T-helper 1 cell (primary cell): ENCODE measurements around the gene XPR1.

ENCODE experiments used
- DNase-seq, 5 donors: peaks; one replicate each; pipeline ENCODE4 v3.0.0-alpha.2; 2012 to 2020

XPR1 gene

DNA sequence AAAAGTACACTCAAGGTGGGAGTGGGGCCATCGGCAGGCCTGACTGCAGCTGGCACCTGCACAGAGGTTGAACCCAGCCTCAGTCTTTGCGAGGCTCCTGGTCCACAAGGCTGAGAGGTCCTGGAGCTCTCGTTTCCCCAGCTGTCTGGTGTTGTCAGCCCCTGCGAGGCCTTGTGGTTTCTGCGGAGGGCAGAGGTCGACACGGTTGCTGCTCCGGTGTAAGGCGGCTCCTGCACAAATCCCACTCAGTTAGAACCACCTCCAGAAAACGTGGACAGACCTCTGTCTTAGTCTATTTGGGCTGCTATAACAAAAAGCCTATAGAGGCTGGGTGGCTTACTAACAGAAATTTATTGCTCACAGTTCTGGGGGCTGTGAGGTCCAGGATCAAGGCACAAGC, 286.7 kb downstream of the XPR1 start:
- no peak for DNase-seq

DNA sequence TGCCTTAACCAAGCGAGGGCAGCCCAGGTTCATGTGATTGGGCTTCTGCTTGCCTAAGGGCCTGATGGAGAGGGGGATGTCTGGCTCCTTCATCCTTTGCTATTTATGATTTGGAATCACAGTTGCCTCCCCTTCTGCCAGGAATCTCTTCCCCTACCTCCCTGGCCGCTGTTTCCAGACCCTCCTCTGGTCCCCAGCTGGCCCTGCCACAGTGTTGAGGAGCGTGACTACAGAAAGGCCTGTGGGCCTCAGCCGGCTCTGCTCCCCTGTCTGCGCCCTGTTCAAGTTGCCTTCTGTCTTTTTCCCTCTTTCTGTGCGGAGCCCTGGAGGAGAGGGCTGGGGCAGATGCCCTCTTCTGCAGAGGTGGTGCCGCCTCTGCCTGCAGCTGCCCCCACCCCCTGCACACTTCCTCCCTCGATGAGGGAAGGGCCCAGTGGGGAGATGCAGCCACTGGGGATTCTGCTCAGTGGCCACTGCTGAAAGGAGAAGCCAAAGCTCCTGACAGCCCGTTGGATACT, 287.4 kb downstream of the XPR1 start:
- DNase-seq = no peak

DNA sequence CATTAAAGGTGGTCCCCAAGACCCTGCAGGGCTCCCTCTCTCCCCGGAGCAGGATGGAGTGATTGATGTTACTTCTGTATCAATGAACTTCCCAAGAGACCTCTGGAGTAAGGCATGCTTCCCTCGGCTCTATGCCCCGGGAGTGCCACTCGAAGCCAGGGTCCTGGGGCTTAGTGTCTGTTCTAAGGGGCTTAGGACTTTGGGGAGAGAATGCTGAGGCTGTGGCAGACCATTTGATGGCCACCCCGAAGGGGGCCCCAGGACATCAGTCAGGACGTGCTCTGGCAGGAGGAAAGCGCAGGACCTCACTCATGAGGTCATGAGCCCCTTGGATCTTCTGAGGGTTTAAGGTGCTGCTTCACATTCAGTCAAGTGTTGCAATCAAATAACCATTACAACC, 288.4 kb downstream of the XPR1 start:
- no peak for DNase-seq

DNA sequence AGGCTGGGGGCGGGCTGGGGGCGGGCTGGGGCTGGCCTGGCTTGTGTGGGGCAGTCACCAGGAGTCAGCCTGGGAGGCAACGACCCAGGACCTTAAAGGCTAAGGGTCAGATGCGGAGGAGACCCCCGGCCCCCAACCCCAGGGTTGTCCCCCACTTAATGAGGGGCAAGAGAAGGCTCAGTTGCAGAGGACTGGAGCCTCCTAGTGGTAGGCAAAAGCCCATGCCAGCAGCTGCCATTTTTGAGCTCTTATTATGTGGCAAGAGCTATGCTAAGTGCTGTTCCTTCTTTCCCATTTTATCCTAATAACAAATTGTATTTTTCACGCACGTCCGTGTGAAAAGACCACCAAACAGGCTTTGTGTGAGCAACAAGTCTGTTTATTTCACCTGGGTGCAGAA, 288.9 kb downstream of the XPR1 start:
- no peak for DNase-seq

DNA sequence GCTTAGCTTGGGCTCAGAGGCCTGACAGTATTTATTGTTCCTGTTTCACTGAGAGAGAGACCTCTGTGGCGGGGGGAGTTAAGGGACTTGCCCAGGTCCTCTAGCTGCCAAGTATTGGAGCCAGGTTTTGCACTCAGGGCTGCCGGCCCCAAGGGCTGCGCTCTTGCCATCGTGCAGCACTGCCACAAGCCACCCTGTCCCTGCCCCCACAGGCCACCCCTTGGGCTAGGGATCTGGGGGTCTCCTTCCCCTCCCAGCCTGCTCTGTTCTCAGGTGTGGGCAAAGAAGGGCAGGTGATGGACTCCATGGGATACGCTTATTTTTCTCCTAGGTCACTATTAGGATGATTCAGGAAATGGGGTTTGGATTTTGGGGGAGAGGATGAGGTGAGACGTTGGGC, 289.6 kb downstream of the XPR1 start:
- no peak for DNase-seq

DNA sequence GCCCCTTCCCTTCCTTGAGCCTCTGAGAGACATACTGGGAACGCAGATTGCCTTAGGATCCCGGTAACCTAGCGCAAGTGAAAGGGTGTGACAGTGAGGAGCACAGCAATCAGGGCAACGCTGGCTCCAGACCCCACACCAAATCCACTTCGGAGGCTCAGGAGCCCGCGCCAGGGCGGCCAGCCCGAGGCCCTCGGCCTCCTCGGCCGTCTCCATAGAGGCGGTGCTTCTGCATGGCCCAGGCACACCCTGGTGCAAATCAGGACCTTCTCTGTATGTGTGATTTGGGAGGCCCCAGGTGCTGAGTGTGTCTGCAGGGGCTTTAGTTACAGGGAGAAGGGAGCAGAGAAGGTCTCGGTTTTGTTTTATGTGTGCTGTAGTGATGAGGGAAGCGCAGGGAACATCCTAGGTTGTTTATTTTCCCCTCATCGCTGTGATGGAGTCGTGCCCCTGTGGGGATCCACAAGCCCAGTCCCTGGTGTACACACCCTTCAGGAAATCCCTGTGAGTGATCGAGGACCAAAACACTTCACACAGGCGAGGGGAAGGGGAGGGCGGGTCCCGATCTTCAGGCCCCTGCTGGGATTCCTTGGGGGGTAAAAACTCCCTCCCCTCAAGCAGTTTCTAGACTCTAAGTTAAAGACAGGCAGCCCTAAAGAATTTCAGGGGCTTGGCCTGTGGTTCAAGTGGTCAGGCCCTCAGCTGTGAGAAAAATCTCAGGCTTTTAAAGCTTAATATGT, 290.2 kb downstream of the XPR1 start:
- DNase-seq = no peak

DNA sequence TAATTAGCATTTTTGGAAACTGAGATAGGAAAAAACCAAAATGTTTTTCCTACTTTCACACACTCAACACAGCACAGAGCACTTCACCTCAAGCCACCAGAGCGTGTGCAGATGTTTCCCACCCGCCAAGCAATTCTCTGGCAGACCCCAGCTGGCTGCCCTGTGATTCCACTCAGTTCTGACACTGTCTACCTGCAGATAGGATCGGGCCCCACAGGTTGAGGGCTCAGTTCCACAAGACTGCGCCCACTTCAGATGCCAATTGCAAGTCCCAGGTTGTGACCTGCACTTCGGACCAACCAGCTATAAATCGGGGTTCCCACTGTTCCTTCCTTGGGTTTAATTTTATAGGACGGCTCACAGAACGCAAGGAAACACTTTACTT, 290.8 kb downstream of the XPR1 start:
- no peak for DNase-seq

DNA sequence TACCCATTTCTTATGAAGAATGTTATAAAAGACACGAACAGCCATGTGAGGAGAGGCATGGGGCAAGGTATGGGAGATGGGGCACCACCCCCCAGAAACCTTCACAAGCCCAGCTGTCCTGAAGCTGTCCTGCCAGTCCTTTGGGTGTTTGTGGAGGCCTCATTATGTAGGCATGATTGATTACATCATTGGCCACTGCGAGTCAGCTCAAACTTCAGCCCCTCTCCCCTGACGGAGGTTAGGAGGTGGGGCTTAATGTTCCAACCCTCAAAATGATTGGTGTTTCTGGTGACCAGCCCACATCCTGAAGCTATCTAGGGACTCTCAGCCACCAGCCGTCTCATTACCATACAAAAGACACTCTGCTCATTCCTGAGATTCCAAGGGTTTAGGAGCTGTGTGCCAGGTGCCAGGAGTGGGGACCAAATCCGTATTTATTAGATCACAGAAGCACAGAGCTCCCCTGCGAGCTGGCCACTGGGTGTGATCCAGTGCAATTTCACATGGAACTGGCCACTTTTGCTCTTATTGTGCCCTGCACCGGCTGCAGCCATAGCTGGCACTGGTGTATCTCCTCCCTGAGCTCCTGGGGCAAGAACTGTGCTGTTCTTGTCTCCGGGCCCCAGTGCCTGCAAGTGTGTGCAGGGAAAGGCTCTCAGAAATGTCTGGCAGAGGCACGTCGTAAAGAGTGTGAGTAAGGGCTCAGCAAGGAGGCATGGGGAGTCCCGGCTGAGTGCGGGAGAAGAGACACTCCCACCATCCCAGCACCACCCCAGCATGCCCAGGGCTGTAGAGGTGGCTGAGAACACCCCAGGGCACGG, 291.4 kb downstream of the XPR1 start:
- DNase-seq = no peak

DNA sequence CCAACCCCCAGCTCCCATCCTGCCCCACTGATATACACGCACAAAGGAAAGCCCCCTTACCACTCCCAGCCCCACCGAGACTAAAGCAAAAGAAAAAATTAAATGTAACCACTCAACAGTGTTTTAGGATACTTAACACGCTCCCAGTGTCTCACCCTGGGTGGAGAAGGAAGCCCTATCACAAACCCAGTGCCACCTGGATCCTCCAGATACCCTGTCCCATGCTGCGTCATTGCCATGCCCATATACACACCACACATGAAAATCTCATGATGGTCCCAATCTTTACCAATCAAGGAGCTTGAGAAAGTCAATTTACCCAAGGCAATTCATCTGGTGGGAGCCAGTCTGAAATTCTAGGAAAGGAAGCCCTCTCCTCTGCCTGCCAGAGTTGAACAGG, 292.1 kb downstream of the XPR1 start:
- DNase-seq = no peak

DNA sequence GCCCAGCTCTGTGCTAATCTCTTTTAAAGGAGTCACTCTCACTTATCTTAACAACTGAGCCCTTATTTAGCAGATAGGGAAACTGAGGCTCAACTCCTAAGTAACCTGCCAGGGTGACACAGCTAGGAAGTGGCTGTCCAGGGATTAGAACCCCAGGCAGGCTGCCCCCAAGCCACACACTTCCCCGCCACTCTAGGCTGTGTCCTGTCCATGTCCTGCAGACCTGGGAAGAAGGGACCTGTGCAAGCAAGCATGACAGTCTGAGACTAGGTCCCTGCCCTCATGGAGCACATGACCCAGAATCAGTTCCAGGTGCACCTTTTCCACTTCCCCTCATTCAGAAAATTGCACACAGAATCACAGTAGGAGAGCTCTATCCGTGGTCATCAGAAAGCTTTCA, 293.1 kb downstream of the XPR1 start:
- no peak for DNase-seq

DNA sequence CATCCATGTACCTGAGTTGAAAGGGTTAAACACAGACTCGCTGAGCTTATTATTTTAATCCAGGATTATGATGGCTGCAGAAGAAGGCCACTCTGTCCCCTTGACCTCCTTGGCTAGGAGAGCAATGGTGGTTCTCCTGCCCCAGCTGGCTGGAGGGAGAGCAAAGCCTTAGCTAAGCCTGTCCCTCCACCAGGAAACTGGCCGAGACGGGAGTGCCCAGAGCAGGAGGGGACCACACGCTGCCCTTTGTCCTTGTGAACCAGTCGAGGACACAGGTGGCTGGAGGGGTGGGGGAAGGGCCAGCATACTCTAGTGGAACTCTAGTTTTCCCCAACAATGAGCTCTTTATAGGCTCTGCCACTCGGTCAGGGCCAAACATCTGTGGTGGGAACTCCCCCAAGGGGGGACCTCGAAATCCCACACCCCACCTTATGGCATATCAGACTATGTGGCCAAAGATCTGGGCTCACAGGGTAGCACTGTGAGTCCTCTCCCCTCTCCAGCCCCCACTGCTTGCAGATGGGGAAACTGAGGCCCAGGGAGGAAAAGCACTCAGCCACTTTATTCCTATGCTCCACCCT, 293.7 kb downstream of the XPR1 start:
- DNase-seq = no peak

DNA sequence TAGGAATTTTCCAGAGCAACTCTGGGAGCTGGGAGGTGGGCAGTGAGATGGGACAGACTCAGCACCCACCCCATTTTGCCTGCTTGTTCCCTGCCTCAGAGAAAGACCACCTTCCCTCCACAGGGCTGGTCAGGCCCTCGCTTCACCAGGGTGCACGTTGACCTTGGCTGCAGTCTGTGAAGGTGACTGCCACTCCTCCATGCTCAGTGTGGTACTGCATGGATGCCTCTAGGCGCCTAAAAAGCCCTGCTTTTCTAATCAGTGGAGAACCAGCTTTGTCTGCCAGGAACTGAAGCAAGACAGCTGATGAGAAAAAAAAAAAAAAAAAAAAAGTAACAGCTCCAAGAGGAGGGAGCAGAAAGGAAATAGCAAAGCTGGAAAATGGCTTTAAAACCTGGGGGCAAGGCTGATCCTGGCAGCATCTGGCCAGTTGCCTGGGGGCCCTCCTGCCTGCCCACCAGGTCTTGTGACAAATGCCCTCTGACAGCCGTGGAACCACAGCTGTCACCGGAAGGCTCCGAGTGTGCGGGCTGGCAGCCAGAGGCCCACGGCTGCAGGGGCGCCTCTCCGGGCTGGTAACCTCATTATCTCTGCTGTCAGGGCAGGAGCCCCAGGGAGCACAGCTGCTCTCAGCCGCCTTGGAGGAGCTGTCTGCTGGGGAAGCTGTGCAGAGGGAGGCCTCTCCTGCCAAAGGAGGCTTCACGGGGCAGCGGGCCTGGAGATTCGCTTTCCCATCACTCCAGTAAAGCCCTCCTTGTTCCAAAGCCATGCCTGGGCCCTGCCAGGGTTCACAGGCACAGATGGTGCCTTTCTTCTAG, 294.6 kb downstream of the XPR1 start:
- no peak for DNase-seq

DNA sequence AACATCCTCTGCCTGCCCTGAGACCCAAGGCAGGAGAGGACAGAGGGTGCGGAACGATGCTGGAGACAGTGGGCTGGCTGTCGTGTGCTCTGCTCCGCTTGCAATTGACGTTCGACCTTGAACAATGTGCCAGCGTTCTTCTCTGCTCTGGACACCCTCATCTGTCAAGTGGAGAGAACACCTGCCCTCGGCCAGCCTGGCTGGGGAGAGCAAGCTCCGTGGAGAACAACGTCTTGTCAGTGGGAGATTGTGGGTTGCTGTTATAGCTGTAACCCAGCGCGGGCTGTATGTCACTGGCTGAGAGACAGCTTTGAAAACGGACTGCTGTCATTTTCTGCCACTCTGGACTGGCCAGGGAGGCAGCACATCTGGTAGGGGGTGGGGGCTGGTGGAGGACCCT, 295.5 kb downstream of the XPR1 start:
- DNase-seq = no peak

DNA sequence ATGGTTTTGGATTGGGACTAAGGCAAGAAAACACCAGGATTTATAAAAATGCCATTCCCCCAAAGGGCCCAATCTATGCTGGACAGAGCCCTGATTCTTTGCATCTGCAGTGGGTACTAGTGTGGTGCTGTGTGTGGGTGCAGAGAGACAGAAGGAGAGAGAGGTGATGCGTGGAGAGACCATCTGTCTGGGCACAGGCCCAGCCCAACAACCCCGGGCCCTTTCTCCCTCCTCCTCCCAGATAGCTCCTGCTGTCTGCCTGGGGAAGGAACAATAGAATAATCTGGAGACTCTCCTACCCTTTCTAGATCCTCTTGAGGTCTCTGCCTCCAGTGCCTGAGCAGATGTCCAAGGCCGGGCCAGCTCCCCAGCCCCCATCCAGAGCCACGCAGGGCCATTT, 296.0 kb downstream of the XPR1 start:
- no peak for DNase-seq

DNA sequence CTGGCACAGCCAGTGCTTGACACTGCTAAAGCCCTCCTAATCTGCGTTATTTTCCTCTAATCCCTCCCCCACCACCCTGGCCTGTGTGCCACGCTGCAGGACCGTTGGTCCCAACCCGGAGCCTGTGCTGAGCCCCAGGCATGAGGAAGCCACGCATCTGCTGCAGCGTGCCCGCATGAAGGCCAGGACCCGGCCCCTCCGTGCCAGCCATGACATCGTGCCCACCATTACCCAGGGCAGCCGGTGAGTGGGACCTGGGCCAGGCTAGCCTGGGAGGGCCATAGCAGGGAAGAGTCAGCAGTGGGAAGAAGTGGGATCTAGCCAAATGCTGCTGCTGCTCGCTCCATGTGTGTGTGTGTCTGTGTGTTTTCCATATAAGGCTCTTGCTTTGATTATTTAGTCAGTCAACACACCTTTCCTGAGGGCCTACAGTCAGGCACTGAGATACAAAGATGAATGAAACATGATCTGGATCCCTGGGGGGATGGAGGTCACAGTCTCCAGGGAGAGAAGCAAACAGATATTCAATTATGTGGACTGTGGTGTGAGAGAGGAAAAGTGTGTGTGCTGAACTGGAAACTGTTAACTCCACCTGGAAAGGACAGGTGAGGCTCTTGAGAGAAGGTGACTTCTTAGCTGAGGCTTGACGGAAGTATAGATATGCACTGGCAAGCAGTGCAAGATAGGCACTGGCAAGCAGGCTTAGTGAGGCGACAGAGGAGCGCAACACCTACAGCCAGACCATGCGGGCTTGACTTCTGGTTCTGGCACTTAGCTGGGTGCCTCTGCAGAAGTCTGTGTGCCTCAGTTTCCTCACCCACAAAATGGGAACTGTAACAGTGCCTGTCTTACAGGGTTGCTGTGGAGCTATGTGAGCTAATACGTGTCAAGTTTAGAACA, 296.8 kb downstream of the XPR1 start:
- no peak for DNase-seq

DNA sequence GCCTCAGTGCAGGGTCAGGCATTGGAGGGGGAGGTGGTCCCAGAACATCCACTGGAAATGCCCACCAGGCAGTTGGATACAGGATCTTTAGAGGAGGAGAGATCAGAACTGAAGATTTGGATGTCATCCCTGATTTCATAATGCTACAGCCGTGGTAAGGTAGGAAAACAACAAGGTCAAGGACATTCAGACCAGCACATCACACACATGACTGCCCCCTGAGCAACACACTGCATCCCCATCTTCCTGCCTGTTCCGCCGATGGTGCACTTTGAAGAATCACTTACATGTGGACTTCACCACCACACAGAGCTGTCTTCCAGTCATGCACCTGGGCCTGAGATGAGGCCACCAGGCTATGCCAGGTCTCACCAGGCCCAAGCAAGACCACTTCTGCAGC, 297.6 kb downstream of the XPR1 start:
- no peak for DNase-seq

DNA sequence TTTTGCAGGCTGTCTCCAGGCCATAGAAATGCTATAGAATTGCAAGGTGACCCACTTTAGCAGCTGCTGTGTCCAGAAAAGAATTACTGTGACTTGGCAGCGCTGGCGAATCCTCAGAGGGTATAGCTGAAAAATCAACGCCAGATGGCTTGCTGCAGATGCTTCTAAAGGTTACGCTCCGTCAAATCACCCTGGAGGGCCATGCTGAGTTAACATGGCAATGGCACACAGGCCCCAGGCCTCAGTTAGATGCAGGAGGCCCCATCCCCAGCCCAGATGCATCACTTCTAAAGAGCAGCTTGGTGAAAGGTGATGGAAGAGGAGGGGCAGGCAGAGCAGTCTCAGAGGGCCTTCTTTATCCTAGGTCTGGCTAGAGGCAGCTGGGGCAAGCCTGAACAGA, 298.9 kb downstream of the XPR1 start:
- no peak for DNase-seq

DNA sequence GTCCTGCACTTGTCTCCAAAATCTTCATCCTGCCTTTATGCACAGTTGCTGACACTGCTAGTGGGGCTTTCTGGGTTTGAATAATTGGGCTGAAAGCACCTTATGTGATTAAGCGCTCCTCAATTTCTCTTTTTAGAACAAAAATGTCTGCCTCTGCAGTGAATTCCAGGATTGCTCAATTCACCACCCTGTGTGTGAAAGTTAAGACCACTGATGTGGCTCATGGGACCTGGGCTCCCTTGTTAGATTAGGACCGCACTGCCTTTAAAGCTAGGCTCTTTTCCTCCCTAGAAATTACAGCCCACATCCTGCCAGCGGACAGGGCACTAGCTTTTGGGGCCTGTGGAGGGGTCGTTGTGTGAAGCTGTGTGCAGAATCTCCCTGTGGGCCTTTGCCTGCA, 299.7 kb downstream of the XPR1 start:
- no peak for DNase-seq

DNA sequence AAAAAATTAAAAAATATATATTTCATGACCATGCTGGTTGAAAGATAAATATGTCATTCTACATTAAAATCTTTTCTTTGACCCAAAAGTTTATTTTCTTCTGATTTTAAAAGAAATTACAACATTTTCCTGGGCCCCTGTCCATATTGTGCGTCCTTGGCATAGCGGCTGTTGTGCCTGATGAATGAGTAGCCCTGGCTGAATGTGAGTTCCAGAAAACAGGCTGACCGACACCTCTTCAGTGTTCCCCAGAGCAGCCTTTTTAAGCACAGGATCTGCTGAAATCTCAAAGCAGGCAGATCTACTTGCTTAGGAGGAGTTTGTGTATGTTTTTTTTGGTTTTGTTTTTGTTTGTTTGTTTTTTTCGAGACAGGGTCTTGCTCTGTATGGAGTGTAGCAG, 300.6 kb downstream of the XPR1 start:
- DNase-seq = no peak

DNA sequence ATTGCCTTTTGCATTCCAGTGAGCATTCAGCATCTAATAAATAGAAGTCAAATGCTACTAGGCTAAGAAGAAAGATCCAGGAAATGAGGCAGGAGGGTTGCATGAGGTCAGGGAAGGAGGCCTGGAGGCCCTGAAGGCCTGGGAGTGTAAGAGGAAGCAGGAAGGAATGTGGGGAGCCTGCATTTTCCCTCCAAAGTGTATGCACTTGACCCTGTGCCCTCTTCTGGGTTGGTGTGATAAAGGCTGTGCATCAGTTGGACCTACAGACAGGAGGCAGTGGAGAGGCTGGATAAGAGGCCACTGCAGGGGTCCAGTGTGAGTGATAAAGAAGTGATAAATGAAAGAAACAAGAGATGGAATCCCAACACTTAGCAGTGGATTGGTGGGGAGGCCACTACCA, 301.3 kb downstream of the XPR1 start:
- DNase-seq = no peak

DNA sequence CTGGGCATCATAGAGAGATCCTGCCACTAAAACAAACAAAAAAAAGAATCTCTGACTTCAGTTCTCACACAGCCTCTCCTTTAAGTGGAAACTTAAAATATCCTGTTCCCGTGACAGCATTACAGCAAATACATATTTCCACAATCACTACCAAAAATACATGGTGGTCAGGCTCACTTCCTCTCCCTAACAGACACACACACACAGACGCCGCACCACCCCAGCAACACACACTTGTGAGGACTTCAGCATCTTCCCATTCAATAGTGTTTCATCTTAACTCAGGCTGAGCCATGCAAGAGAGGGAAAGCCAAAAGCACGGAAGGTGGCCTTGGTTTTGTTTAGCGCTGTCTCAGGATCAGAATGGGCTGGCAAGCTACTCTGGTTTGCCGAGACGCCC, 302.7 kb downstream of the XPR1 start:
- no peak for DNase-seq
